Measurements from ENCODE around the gene LKAAEAR1. TPM values are rescaled to one million over a fixed set of nuclear protein-coding genes. Genes with fewer than 3 reads are reported as not detected.

Gene LKAAEAR1
- total and polyA plus RNA-seq, 9 of the 15 experiments (the other 6 are each of a cell fraction or from before 2014, with no cell fraction given): not detected

DNA sequence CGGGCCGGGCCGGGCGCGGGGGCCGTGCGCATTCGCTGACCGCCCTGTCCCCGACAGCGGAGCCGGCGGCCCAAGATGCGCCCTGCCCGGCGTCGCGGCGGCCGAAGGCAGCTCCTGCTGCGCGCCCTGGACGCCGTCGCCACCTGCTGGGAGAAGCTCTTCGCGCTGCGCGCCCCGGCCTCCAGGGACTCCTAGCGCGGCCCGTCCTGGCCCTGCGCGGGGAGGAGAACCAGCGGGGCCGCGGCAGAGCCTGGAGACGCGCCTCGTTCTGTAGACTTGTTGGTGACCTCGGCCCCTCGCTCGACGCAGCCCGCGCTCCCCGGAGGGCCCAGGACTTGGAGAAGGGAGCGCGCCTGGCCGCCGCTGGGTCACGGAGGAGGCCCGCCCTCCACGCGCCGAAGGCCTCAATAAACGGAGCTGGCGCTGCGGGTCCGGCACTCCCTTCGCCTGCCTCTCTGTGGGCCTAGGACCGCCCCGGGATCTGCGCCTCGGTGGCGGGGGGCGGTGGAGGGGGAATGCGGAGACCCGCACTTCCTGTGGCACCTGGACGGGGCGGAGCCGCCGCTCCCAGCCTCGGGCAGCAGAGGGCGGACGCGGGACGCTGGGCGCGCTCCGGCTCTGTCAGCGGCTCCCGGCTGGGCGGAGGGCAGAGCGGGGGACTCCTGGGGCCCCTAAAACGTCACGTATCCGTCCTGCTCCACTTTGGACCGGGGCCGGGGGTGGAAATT is 45.5 kb downstream of the LKAAEAR1 start (continued):
- no peak for TF ChIP-seq BRF1 (IDR thresholded peaks at IDR 0.05; ENCODE audit: borderline replicate concordance, extremely low read depth, insufficient read length)
- TF ChIP-seq POLR2H (tag; IDR thresholded peaks at IDR 0.05; ENCODE audit: low read depth): no peak
- TF ChIP-seq ZNF146 (CRISPR knock-in tag; IDR thresholded peaks at IDR 0.05; ENCODE audit: unreplicated experiment): no peak
- TF ChIP-seq SAP30 (IDR thresholded peaks at IDR 0.05; ENCODE audit: borderline replicate concordance, insufficient read depth, low read depth, low read length, poor library complexity, severe bottlenecking): no peak
- no peak for TF ChIP-seq U2AF2 (optimal IDR thresholded peaks at IDR 0.05; ENCODE audit: low read depth, low read length)
- TF ChIP-seq FUS (optimal IDR thresholded peaks at IDR 0.05; ENCODE audit: low read depth, low read length): peak; percentile 92
- no peak for TF ChIP-seq ZNF77 (CRISPR knock-in tag; IDR thresholded peaks at IDR 0.05)
- no peak for TF ChIP-seq FOXO4 (CRISPR knock-in tag; IDR thresholded peaks at IDR 0.05)
- TF ChIP-seq ZNF324 (CRISPR knock-in tag; IDR thresholded peaks at IDR 0.05): no peak
- TF ChIP-seq RAD21 (CRISPR knock-in tag; conservative IDR thresholded peaks at IDR 0.05 in 1 of 2, IDR thresholded peaks at IDR 0.05 in 1 of 2): peak; percentile 60 to 73
- no peak for TF ChIP-seq MXI1 (IDR thresholded peaks at IDR 0.05; ENCODE audit: low read depth, low read length)
- TF ChIP-seq GTF2F1 (IDR thresholded peaks at IDR 0.05; ENCODE audit: low read depth, low read length): no peak
- TF ChIP-seq PTTG1 (tag; IDR thresholded peaks at IDR 0.05; ENCODE audit: low read depth): no peak
- no peak for TF ChIP-seq POLR2B (IDR thresholded peaks at IDR 0.05; ENCODE audit: low read depth, partially characterized antibody)
- no peak for TF ChIP-seq RBM34 (IDR thresholded peaks at IDR 0.05; ENCODE audit: borderline replicate concordance, insufficient read depth, low read length)
- TF ChIP-seq TRIM28 (IDR thresholded peaks at IDR 0.05): no peak
- TF ChIP-seq SMARCA5 (IDR thresholded peaks at IDR 0.05): 0 out of 2 replicates have a peak, but pooled peaks have one; percentile 24
- no peak for TF ChIP-seq FOXK2 (conservative IDR thresholded peaks at IDR 0.05 in 1 of 2, IDR thresholded peaks at IDR 0.05 in 1 of 2; ENCODE audit: low read depth in 2 of 2)
- TF ChIP-seq MBD1 (CRISPR knock-in tag; IDR thresholded peaks at IDR 0.05): no peak
- no peak for TF ChIP-seq CEBPZ (IDR thresholded peaks at IDR 0.05; ENCODE audit: borderline replicate concordance, low read depth, low read length)
- no peak for TF ChIP-seq ZNF444 (CRISPR knock-in tag; IDR thresholded peaks at IDR 0.05)
- TF ChIP-seq SMAD3 (CRISPR knock-in tag; conservative IDR thresholded peaks at IDR 0.05): no peak
- TF ChIP-seq BCL6 (CRISPR knock-in tag; IDR thresholded peaks at IDR 0.05): no peak

Data from K562 (cell line).